ENCODE measurements around the gene DHX57.
A peak's percentile ranks its signal among the peaks of the same experiment; 100 is the strongest.

The DHX57 gene, protein sequence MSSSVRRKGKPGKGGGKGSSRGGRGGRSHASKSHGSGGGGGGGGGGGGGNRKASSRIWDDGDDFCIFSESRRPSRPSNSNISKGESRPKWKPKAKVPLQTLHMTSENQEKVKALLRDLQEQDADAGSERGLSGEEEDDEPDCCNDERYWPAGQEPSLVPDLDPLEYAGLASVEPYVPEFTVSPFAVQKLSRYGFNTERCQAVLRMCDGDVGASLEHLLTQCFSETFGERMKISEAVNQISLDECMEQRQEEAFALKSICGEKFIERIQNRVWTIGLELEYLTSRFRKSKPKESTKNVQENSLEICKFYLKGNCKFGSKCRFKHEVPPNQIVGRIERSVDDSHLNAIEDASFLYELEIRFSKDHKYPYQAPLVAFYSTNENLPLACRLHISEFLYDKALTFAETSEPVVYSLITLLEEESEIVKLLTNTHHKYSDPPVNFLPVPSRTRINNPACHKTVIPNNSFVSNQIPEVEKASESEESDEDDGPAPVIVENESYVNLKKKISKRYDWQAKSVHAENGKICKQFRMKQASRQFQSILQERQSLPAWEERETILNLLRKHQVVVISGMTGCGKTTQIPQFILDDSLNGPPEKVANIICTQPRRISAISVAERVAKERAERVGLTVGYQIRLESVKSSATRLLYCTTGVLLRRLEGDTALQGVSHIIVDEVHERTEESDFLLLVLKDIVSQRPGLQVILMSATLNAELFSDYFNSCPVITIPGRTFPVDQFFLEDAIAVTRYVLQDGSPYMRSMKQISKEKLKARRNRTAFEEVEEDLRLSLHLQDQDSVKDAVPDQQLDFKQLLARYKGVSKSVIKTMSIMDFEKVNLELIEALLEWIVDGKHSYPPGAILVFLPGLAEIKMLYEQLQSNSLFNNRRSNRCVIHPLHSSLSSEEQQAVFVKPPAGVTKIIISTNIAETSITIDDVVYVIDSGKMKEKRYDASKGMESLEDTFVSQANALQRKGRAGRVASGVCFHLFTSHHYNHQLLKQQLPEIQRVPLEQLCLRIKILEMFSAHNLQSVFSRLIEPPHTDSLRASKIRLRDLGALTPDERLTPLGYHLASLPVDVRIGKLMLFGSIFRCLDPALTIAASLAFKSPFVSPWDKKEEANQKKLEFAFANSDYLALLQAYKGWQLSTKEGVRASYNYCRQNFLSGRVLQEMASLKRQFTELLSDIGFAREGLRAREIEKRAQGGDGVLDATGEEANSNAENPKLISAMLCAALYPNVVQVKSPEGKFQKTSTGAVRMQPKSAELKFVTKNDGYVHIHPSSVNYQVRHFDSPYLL (N-terminal part only)

DNA sequence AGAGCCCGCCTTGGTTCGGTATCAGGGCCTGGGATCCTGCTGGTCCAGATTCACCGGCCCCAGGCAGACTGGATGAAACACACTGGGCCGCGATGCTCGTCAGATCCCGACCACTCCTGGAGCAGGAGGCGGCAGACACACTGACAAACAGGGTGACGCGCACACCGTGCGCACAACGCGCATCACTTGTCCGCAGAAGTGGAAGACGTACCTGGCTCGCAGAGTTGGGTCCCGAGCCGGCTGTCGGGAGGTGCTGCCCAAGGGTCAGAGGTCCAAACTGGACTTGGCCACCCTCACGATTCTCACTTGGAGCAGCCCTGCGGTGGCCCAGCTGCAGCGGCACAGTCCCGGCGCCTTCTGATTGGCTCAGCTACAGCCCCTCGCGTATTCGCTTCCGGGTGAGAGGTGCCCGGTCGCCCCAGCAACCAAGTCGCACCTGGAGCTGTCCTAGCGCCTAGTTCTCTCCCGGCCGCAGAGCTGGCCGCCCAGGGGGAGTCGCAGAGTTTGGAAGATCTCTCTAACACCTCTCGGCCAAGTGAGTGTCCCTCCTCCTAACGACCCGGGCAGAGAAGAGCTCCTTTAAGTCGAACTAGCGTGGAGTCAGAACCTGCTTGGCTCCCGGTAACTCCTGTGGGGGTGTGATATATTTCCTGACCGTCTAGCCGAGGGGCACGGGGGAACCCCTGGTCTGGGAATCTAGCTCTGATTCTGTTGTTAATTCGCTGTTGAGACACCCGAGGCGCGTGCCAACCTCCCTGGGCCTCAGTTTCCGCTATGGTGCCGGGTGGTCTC lies at the start of gene DHX57, which contains the start of gene MORN2:
Gene DHX57 (minus strand): TSS at position 359 of the 792 bp plus-strand sequence. CDS start 7,529 bp downstream, outside the sequence.
Gene MORN2 (plus strand): TSS at position 401 of the 792 bp plus-strand sequence.
- DNase-seq (ENCODE audit: low read depth): peak; percentile 65

DNA sequence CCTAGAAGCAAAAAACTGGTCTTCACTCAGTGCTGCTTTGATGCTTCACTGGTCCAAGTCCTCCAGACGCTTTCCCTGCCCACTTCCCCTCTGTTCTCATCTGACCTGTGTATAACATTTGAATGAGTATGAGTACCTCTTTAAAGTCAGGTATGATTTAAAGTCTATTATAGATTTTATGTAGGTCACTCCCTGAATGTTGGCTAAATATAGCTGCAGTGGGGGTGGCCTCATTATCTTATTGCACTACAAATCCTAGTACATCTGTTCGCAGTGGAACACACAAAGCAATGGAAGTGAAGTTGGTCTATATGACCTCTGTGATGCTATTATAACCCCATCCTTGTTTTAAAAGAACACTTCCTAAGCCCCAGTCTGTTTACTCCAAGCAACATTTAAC lies 47.2 kb upstream of the DHX57 start:
- DNase-seq (ENCODE audit: low read depth): no peak

DNA sequence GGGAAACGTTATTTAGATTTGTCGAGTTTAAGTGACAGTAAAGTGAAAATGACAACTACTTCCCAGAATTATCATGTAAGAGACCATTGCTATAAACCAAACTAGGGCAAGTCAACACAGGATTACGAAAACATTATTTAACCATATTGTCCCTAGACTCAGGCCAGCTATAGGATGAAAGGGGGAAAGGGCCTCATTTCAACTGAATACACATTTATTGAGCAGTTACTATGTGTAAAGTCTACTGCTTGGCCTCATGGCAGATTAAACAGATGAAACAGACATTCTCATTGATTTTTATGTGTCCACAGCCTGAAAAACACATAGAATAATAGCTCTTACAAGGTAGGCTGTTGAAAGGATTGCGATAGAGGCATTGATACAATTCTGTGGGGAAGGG lies 46.7 kb upstream of the DHX57 start:
- DNase-seq (ENCODE audit: low read depth): no peak

DNA sequence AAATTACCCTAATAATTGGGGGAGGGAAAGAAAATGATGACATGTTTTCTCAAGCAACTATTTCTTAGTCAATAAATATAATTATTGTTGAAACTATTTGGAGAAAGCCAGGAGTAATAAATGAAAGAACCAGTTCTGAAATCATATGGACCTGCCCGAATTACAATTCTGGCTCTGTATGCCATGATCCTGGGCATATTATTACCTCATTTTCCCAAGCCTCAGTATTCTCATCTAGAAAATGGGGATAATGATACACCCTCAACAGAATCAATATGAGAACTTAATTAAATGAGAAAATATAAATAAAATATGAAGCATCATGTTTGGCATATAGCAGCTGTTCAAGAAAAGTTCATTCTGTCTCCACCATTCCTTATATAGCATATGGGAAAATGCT lies 36.9 kb upstream of the DHX57 start:
- DNase-seq (ENCODE audit: low read depth): no peak

DNA sequence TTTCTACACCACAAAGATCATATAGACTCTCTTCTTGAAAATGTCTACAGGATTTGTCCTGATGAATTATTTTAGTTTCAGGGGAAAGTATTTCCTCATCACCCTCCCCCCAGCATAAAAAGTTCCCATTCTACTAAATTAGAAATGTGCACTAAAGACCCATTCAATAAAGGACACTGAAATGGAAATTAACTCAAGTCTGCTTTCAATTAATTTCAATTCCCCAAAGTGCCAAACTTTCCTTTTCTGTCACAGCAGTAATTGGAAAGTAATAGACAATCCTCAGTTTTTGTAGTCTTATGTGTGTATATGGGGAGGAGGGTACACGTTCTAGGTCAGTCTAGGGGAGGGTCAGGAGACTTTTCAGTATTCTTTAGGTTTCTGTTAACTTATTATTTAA lies 35.5 kb upstream of the DHX57 start:
- no peak for DNase-seq (ENCODE audit: low read depth)

DNA sequence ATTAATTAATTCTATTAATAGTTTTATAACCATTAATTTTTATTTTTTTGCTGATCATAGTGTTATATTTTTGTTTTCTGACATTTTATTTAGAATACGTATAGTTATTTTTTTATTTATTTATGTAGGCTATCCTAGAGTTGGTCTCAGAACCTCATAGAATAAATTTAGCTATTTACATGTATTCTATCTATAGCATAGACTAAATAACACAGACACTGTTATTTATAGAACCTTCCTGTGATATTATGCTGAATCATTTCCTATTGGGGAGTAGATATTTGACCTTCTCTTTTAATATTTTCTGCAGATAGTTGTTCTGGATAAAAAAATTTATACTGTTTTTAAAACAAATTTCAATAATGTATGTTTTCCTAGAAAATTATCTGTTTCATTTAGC lies 34.1 kb upstream of the DHX57 start:
- DNase-seq (ENCODE audit: low read depth): no peak

DNA sequence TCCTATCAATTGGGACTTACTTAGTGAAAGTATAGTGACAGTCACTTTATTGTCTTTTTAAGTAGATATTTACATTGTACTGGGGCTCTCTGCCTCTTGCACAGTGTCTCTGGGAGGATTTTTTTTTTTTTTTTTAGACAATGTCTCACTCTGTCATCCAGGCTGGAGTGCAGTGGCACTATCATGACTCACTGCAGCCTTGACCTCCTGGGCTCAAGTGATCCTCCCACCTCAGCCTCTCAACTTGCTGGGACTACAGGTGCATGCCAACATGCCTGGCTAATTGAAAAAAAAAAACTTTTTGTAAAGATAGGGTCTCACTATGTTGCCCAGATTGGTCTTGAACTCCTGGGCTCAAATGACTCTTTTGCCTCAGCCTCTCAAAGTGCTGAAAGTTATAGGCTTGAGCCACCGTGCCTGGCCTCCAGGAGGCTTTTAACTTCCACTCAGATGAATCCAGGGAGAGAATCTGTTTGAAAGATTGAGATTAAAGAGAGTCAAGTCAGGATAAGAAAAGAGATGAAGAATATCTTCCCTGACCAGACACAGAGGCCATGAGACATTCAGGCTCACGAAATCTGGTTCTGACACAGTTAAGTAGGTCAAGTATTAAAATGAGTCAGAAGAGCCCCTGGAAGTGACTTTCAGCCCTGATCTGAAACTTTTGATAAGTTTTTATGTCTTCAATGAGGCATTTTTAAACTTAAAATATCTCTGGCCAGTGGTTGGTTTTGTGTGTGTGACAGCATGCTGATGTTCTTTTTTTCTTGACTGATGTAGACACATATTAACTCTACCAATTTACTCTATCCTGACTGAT lies 32.2 kb upstream of the DHX57 start:
- no peak for DNase-seq (ENCODE audit: low read depth)

DNA sequence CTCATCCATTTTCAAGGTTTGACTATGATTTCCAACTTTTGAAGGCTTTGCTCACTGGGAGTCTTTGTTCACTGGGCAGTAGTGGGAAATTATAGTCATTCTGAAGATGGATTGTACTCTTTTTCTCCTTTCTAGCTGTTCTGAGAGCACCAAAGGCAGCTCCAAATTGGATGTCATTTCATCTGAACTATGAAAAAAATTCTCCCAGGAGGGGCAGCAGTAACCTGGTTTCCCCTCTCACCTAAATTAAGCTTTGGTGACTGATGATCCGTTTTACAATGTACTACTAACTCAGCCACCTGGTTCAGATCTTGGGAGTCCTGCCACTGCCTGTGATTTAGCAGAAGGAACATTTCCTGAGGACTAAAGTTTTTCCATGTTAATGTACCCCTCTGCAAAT lies 31.5 kb upstream of the DHX57 start:
- no peak for DNase-seq (ENCODE audit: low read depth)

DNA sequence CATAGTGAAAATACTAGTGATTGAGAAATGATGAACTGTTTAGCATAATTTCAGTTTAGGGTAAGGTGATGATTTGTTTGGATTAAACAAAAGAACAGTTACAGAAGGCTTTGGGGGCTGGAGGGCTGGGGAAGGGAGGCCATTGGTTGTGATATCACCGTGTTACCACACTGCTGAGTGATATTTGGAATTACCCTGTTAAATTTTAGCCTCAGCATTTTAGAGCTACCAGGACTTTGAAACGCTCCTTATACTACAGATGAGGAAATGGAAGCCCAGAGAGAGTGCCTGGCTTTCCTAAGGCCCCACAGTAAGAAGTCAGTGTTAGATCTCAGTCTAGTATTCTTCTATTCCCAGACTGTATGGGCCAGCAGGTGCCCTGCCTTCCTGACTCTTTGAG lies 29.5 kb upstream of the DHX57 start:
- no peak for DNase-seq (ENCODE audit: low read depth)

DNA sequence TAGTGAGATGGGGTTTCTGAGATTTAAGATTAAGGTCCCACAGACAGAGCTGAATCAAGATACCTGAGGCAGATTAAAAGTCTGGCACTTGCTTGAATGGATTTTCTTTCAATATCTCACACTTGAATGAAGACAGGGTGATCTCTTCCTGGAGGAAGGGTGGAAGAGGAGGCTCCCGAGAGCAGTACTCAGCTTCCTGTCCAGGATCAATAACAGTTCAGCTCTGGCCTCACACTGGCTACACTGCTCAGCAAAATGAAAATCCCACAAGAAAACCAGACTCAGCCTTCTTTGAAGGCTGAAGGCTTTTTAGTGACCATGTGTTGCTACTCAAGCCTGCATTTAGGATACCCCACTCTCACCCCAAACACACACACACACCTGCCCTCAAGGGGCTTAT lies 25.0 kb upstream of the DHX57 start:
- DNase-seq (ENCODE audit: low read depth): no peak

DNA sequence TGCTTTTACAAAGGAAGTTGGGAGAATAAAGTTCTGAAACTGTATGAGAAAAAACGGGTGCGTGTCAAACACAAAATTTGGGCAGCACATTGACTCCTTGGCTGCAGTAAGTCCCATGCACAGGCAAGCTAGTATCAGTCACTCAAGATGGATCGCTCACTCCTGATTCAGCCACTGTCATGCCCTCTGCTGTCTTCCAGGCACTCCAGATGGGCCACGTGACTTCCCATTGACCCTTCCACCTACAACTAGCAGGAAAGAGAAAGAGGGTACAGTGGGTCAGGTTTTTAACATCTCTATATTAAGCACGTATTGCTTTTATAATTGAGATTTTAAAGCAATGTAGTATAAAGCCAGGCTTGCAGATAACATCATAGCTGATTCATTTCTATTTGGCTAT lies 22.5 kb upstream of the DHX57 start:
- DNase-seq (ENCODE audit: low read depth): no peak

DNA sequence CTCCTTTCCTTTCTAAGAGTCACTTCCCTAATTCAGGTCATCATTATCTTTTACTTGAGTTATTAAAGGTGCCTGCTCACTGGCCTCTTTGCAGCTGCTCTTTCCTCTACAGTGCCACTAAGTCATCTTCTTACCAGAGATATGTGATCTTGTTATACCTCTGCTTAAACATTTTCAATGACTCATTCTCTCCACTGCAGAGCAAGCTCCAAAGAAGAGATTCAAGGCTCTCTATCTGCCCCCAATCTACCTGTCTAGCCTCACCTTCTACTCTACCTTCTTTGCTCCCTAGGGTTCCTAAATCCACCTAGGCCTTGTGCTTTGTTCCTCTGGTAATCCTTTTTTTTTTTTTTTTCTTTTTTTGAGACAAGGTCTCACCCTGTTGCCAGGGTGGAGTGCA lies 17.1 kb upstream of the DHX57 start:
- no peak for DNase-seq (ENCODE audit: low read depth)

DNA sequence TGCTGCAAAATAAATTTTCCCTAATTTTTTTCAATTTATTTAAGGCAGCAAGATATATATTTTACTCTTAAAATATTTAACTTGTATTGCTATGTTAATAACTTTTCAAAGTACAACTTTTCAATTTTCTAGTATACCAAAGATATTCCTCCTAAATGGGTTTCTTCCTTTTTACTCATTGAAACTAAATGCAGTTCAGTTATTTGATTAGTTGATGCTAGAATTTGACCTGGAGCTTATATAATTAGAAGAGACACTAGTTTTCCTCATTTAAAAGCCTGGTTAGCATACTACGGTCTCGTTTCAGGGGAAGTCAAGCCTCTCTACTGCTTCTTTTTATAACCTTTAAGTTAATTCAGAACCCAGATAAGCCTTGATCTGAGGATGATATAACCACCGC lies 13.8 kb upstream of the DHX57 start, which contains the start of gene ARHGEF33:
Gene ARHGEF33 (plus strand): TSS at position 301 of the 400 bp plus-strand sequence. CDS start 29,573 bp downstream, outside the sequence.
- DNase-seq (ENCODE audit: low read depth): no peak

DNA sequence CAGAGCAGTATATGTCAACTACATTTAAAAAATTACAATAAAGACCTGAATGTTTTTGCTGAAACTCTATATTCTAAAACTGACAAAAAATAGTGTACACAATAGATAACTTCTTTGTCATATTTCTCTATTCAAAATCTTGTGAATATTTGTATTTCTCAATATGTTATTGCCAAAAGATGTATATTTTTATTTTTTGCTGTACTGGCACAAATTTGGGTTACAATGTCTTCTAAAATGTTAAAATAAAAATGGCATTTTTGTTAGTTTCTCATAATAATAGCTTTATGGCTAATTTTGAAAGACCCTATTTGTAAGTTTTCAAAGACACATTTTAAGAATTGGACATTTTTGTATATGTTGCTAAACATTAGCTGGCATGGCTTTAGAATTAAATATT lies 13.3 kb upstream of the DHX57 start:
- no peak for DNase-seq (ENCODE audit: low read depth)

DNA sequence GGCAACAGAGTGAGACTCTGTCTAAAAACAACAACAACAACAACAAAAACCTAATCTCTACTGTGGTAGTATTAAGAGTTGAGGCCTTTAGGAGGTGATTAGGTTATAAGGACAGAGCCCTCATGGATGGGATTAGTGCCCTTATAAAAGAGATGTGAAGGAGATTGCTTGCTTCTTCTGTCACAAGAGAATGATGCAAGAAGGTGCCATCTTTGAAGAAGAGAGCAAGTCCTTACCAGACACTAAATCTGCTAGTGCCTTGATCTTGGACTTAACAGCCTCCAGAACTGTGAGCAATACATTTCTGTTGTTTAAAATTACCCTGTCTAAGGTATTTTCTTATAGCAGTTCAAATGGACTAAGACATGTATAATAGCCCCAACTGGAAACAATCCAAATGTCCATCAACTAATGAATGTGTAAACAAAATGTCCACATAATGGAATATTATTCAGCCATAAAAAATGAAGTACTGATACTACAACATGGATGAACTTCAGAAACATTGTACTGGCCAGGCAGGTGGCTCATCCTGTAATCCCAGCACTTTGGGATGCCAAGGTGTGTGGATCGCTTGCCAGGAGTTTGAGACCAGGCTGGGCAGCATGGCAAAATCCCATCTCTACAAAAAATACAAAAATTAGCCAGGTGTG lies 12.3 kb upstream of the DHX57 start:
- DNase-seq (ENCODE audit: low read depth): no peak

DNA sequence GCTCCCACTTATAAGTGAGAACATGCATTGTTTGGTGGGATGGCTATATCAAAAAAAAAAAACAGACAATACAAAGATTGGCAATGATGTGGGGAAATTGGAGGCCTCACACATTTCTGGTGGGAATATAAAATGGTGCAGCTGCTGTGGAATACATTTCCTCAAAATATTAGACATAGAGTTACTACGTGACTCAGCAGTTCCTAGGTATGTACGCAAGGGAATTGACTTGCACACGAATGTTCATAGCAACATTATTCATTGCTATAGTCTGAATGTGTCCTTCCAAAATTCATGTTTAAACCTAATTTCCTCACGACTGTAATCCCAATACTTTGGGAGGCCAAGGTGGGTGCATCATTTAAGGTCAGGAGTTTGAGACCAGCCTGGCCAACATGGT lies 11.6 kb upstream of the DHX57 start:
- DNase-seq (ENCODE audit: low read depth): no peak

DNA sequence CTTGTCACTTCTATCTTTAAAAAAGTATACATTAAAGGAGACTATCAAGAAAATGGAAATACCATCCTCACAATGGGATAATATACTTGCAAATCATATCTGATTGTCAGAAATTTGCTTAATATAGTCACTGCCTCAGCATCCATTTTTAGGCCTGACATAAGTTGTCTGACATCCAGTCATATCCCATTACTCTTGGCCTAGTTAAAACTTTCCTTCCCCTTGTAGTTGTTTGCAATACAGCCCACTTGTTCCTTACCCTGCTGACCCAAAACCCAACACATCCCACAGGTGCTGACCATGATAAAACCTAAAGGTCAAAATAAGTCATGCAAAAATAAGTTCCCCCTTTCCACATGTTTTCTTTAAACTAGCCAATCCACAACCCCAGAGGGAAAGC lies 10.3 kb upstream of the DHX57 start:
- no peak for DNase-seq (ENCODE audit: low read depth)

DNA sequence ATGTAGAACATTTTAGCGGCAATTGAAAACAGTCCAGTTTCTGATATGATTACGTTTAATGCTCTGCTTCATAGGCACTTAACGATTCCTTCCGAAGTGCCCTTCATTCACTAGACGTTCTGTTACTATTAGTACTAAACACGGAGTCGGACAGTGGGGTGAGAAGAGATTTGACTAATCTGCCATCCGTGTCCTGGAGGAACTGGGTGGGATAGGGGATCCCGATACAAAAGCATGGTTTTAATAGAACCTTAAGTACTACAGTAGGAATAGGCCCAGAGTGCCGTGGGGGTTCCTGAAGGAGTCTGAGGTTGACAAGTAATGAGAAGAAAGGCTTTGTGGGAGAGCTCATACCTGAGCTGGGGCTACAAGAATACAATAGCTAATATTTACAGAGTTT lies 673 bp upstream of the DHX57 start:
- DNase-seq (ENCODE audit: low read depth): no peak

DNA sequence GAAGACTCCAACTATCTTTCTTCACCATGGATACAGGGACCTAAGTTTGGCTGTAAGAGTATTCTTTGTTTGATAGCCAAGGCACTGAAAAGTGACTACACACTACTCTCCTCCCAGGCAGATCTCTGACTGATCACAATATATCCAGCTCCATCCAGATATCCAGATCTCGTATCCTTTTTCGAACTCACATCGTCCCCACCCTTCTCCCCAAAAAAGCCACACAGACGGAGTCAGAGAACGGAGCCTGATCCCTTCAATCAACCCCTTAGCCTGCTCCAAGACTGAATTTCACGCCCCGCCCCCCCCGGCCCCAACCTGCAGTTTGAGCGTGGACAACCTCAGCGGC lies 533 bp downstream of the DHX57 start:
- DNase-seq (ENCODE audit: low read depth): no peak

DNA sequence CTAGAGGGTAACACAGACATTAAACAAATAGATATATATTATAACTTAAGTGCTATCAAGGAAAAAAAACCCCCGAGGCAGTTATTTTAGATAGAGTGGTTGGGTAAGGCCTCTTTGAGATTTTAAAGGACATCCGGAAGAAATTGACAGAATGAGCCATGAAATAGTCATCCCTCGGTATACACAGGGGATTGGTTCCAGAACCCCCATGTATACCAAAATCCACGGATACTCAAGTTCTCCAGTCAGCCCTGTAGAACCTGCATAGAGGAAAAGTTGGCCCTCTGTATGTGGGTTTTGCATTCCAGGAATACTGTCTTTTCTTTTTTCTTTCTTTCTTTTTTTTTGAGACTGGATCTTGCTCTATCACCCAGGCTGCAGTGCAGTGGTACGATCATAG lies 2.0 kb downstream of the DHX57 start:
- no peak for DNase-seq (ENCODE audit: low read depth)

Measured in stimulated activated CD8-positive, alpha-beta memory T cell treated with anti-CD3 and anti-CD28 coated beads, Interleukin-4, amount 100 ng/mL, for 24 hours (primary cell).